Stimulated activated CD8-positive, alpha-beta memory T cell treated with anti-CD3 and anti-CD28 coated beads, Interleukin-4, amount 100 ng/mL, for 48 hours (primary cell): ENCODE results near the gene FBXL16.

Experiments used
- DNase-seq: peaks from one replicate; pipeline ENCODE4 v3.0.0-alpha.2; 2020

The FBXL16 gene

GRCh38 chr16:660132-660458 lies 45.5 kb downstream of the FBXL16 start:
- no peak for DNase-seq

- DNase-seq: no peak
Observed at GRCh38 chr16:659618-660017, 46.0 kb downstream of the FBXL16 start.

- DNase-seq: no peak
Observed at GRCh38 chr16:658679-659571, 46.7 kb downstream of the FBXL16 start.

- DNase-seq: no peak
Observed at GRCh38 chr16:657487-657886, 48.1 kb downstream of the FBXL16 start.

- no peak for DNase-seq
Observed at GRCh38 chr16:654034-654433, 51.6 kb downstream of the FBXL16 start.

- DNase-seq: no peak
Observed at GRCh38 chr16:652454-653305, 52.9 kb downstream of the FBXL16 start.

- no peak for DNase-seq
Observed at GRCh38 chr16:651844-652243, 53.8 kb downstream of the FBXL16 start.

GRCh38 chr16:649631-650030 lies 56.0 kb downstream of the FBXL16 start:
- DNase-seq: peak; percentile 40

GRCh38 chr16:648781-649589 lies 56.6 kb downstream of the FBXL16 start, which contains the start of gene WDR90:
Gene WDR90, plus strand, starts transcription at chr16:649365. Its CDS starts 52 bp downstream, at chr16:649417.
- peak; percentile 95 for DNase-seq

GRCh38 chr16:648071-648780 lies 57.4 kb downstream of the FBXL16 start:
- peak; percentile 74 for DNase-seq

- DNase-seq: no peak
Observed at GRCh38 chr16:647173-647902, 58.3 kb downstream of the FBXL16 start.

GRCh38 chr16:646679-647172 lies 58.9 kb downstream of the FBXL16 start:
- no peak for DNase-seq

GRCh38 chr16:645852-646678 lies 59.5 kb downstream of the FBXL16 start:
- no peak for DNase-seq

- no peak for DNase-seq
Observed at GRCh38 chr16:644556-644955, 61.0 kb downstream of the FBXL16 start.

GRCh38 chr16:643050-643368 lies 62.6 kb downstream of the FBXL16 start:
- no peak for DNase-seq
